Activated CD4-positive, alpha-beta T cell treated with anti-CD3 and anti-CD28 coated beads, Interleukin-2, amount 10 ng/mL, durations not matched to agents 24 days and 14 days (primary cell): ENCODE measurements around the gene NDUFB8. TPM values are rescaled to one million over a fixed set of nuclear protein-coding genes. Genes with fewer than 3 reads are reported as not detected.

ENCODE experiments used
- DNase-seq: peaks from one replicate; pipeline ENCODE4 v3.0.0; 2022
- H3K27ac Mint-ChIP-seq: one replicate; pipeline ENCODE4 v1.8.0; 2022; ENCODE audit warnings: mild to moderate bottlenecking, mixed read lengths
- H3K27me3 Mint-ChIP-seq: one replicate; pipeline ENCODE4 v1.8.0; 2022; ENCODE audit warnings: mixed read lengths
- H3K36me3 Mint-ChIP-seq: one replicate; pipeline ENCODE4 v1.8.0; 2022; ENCODE audit warnings: low read depth, mild to moderate bottlenecking, mixed read lengths
- H3K4me1 Mint-ChIP-seq: one replicate; pipeline ENCODE4 v1.8.0; 2021; ENCODE audit warnings: mixed read lengths
- H3K4me3 Mint-ChIP-seq: one replicate; pipeline ENCODE4 v1.8.0; 2022; ENCODE audit warnings: mild to moderate bottlenecking, moderate library complexity, mixed read lengths
- H3K9me3 Mint-ChIP-seq: one replicate; pipeline ENCODE4 v1.8.0; 2021; ENCODE audit warnings: mixed read lengths
- intact Hi-C: fragments of 100-400 bp; cut with micrococcal nuclease; formaldehyde crosslinking; loops from one replicate; pipeline ENCODE4 v1.15.1; 2023
- total RNA-seq: library from RNA; stranded (reverse); gene quantifications from 2 replicates; pipeline ENCODE4 v1.2.3, GENCODE V29; 2022

NDUFB8 gene
- total RNA-seq, 1 donor from 2014 or later = 323 TPM

- H3K27ac Mint-ChIP-seq = no peak overlapping the region
- H3K4me3 Mint-ChIP-seq = no peak overlapping the region
- H3K27me3 Mint-ChIP-seq = no peaks in the 10 kb centered on the region
- no peaks in the 10 kb centered on the region for H3K9me3 Mint-ChIP-seq
- H3K36me3 Mint-ChIP-seq = peaks cover 72% of the 10 kb centered on the region
- H3K4me1 Mint-ChIP-seq = peaks cover 31% of the 10 kb centered on the region
- no peak for DNase-seq
- intact Hi-C loops = no loop called here
These were observed 42.1 kb downstream of the NDUFB8 start for GRCh38 chr10:100487529-100487928.

GRCh38 chr10:100485801-100486495, 43.7 kb downstream of the NDUFB8 start:
- Mint-ChIP-seq H3K4me1 (peaks cover 34% of the 10 kb centered on the region), H3K36me3 (peaks cover 61% of the 10 kb centered on the region)
- intact Hi-C loops = no loop called here

GRCh38 chr10:100485366-100485765, 44.3 kb downstream of the NDUFB8 start:
- intact Hi-C loops = no loop called here
- Mint-ChIP-seq H3K4me1 (peaks cover 34% of the 10 kb centered on the region), H3K9me3 (no peaks in the 10 kb centered on the region), H3K27ac (no peak overlapping the region), H3K4me3 (no peak overlapping the region), H3K27me3 (no peaks in the 10 kb centered on the region), H3K36me3 (peaks cover 56% of the 10 kb centered on the region)
- peak; percentile 54 for DNase-seq

More at GRCh38 chr10:100485801-100486495, 43.7 kb downstream of the NDUFB8 start:
- no peak overlapping the region for H3K4me3 Mint-ChIP-seq
- H3K27me3 Mint-ChIP-seq = no peaks in the 10 kb centered on the region
- no peak for DNase-seq
- no peaks in the 10 kb centered on the region for H3K9me3 Mint-ChIP-seq
- H3K27ac Mint-ChIP-seq = peak overlapping the region; percentile 13

GRCh38 chr10:100483876-100484666, 45.6 kb downstream of the NDUFB8 start:
- intact Hi-C loops = loop anchor here (2.0 kb wide), 1 partner anchor 35 kb away; the partner anchor contains the start of gene SEC31B
- peaks cover 31% of the 10 kb centered on the region for H3K4me1 Mint-ChIP-seq
- H3K27me3 Mint-ChIP-seq = peaks cover 3% of the 10 kb centered on the region
- no peaks in the 10 kb centered on the region for H3K9me3 Mint-ChIP-seq
- peaks cover 45% of the 10 kb centered on the region for H3K36me3 Mint-ChIP-seq
- DNase-seq = peak; percentile 54
- peak overlapping the region; percentile 34 for H3K27ac Mint-ChIP-seq
- H3K4me3 Mint-ChIP-seq = peak overlapping the region; percentile 20

- DNase-seq = no peak
- Mint-ChIP-seq H3K9me3 (no peaks in the 10 kb centered on the region), H3K4me3 (peak overlapping the region; percentile 86), H3K27ac (no peak overlapping the region), H3K4me1 (peaks cover 30% of the 10 kb centered on the region), H3K36me3 (peaks cover 35% of the 10 kb centered on the region), H3K27me3 (peaks cover 3% of the 10 kb centered on the region)
- intact Hi-C loops = loop anchor here (1.0 to 2.0 kb wide), 3 partner anchors 25 to 49 kb away; partner anchors contain the start of gene SEC31B
These were observed 46.9 kb downstream of the NDUFB8 start for GRCh38 chr10:100482834-100483185.

DNA sequence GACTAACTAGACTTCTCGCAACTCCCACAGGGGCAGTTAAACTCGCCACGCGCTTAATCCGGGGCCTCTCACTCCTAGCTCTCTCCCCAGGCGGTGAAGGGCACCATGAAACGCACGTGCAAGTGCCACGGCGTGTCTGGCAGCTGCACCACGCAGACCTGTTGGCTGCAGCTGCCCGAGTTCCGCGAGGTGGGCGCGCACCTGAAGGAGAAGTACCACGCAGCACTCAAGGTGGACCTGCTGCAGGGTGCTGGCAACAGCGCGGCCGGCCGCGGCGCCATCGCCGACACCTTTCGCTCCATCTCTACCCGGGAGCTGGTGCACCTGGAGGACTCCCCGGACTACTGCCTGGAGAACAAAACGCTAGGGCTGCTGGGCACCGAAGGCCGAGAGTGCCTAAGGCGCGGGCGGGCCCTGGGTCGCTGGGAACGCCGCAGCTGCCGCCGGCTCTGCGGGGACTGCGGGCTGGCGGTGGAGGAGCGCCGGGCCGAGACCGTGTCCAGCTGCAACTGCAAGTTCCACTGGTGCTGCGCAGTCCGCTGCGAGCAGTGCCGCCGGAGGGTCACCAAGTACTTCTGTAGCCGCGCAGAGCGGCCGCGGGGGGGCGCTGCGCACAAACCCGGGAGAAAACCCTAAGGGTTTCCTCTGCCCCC, 47.4 kb downstream of the NDUFB8 start:
- H3K27ac Mint-ChIP-seq = peak overlapping the region; percentile 66
- DNase-seq = peak; percentile 91
- peak overlapping the region; percentile 86 for H3K4me3 Mint-ChIP-seq
- H3K36me3 Mint-ChIP-seq = peaks cover 32% of the 10 kb centered on the region
- peaks cover 3% of the 10 kb centered on the region for H3K27me3 Mint-ChIP-seq
- intact Hi-C loops = loop anchor here (1.0 to 2.0 kb wide), 3 partner anchors 26 to 48 kb away; partner anchors contain the start of gene SEC31B
- no peaks in the 10 kb centered on the region for H3K9me3 Mint-ChIP-seq
- H3K4me1 Mint-ChIP-seq = peaks cover 30% of the 10 kb centered on the region

DNA sequence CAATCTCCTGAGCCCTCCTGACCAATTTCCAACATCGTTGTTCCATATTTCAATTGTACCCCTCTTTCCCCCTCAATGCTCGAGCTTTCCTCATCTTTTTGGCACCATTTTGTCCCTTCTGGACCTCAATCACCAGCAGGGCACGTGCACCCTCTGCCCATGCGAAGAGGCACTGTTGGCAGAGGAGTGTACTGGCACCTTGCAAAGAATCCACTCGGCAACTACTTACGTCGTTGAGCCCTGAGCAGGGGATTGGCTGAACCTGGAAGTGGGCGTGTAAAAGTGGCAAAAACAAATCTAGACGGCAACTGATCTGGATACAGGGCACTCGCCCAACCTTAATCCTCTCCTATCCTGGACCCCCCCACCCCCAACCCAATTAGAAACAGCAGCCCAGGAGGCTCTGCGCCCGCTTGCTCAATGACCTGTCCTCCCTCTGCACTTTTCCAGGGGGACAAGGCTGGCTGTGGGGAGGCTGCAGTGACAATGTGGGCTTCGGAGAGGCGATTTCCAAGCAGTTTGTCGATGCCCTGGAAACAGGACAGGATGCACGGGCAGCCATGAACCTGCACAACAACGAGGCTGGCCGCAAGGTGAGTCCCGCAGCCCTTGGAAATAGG, 48.1 kb downstream of the NDUFB8 start:
- peak; percentile 98 for DNase-seq
- Mint-ChIP-seq H3K36me3 (peaks cover 25% of the 10 kb centered on the region), H3K27me3 (peaks cover 3% of the 10 kb centered on the region), H3K27ac (no peak overlapping the region), H3K9me3 (no peaks in the 10 kb centered on the region), H3K4me3 (peak overlapping the region; percentile 86), H3K4me1 (peaks cover 28% of the 10 kb centered on the region)
- intact Hi-C loops = loop anchor here (1.0 to 2.0 kb wide), 3 partner anchors 27 to 47 kb away; partner anchors contain the start of gene SEC31B

GRCh38 chr10:100480002-100480401, 49.7 kb downstream of the NDUFB8 start:
- Mint-ChIP-seq H3K27ac (no peak overlapping the region), H3K36me3 (peaks cover 11% of the 10 kb centered on the region), H3K4me1 (peaks cover 28% of the 10 kb centered on the region), H3K27me3 (peaks cover 3% of the 10 kb centered on the region), H3K4me3 (no peak overlapping the region), H3K9me3 (no peaks in the 10 kb centered on the region)
- DNase-seq = no peak
- intact Hi-C loops = no loop called here

DNA sequence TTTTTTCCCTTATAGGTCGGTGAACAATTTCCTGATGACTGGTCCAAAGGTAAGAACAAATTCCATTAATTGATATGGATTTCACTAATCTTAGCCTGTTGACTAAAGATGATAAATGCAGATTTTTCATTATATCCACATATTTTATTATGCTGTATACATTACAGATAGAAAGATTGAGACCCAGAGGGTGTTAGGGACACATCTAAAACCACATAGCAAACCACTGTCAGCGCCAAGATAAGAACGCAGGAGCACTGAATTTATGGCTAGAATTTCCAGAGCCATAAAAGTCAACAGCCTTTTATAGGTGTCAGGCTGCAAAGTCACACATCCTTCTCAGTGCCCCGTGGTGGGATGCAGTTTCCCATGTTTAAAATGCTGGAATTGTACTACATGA, 50.6 kb downstream of the NDUFB8 start:
- Mint-ChIP-seq H3K4me3 (no peak overlapping the region), H3K9me3 (no peaks in the 10 kb centered on the region), H3K4me1 (peaks cover 23% of the 10 kb centered on the region), H3K36me3 (peaks cover 3% of the 10 kb centered on the region), H3K27ac (no peak overlapping the region), H3K27me3 (peaks cover 3% of the 10 kb centered on the region)
- DNase-seq = no peak
- intact Hi-C loops = no loop called here

DNA sequence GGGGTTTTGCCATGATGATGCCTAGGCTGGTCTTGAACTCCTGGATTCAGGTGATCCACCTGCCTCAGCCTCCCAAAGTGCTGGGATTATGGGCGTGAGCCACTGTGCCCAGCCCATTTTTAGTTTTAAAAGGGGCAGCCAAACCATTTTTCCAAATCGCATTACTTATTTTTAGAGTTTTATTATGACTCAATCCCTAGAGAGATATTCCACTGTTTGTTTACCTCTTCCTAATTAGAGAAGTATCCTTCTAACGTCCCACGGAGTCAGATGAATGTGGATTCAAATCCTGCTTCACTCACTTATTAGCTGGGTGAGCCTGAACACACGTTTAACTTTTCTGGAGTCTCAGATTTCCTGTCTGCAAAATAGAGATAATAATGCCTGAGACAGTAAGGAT, 51.7 kb downstream of the NDUFB8 start:
- DNase-seq = no peak
- Mint-ChIP-seq H3K27me3 (peaks cover 3% of the 10 kb centered on the region), H3K4me3 (no peak overlapping the region), H3K27ac (no peak overlapping the region), H3K9me3 (no peaks in the 10 kb centered on the region), H3K36me3 (no peaks in the 10 kb centered on the region), H3K4me1 (peaks cover 12% of the 10 kb centered on the region)
- intact Hi-C loops = no loop called here

Other genes with a start within 250 kb of the NDUFB8 start
- gene BLOC1S2, start 243.2 kb downstream of the NDUFB8 start, total RNA-seq = 62.0 and 62.5 TPM in 2 replicates
- 0.17 TPM in 1 of 2 replicates, not detected in the other for gene PKD2L1, start 199.6 kb downstream of the NDUFB8 start, total RNA-seq
- gene SCD, start 182.6 kb downstream of the NDUFB8 start, total RNA-seq = 252 and 256 TPM in 2 replicates
- 0.16 and 0.43 TPM in 2 replicates for gene WNT8B, start 66.9 kb downstream of the NDUFB8 start, total RNA-seq
- 54.2 and 57.0 TPM in 2 replicates for gene SEC31B, start 10.0 kb downstream of the NDUFB8 start, total RNA-seq
- gene HIF1AN, start 6.1 kb upstream of the NDUFB8 start, total RNA-seq = 47.4 and 51.3 TPM in 2 replicates
- gene PAX2, start 215.7 kb upstream of the NDUFB8 start, total RNA-seq = 0.07 TPM in 1 of 2 replicates, not detected in the other